Globus pallidus (tissue), 1 donor: Measurements from ENCODE around the gene RSAD1.

ENCODE experiments used
- DNase-seq: peaks from one replicate; pipeline ENCODE4 v3.0.0-alpha.2; 2015; ENCODE audit warnings: low spot score

Gene RSAD1

DNA sequence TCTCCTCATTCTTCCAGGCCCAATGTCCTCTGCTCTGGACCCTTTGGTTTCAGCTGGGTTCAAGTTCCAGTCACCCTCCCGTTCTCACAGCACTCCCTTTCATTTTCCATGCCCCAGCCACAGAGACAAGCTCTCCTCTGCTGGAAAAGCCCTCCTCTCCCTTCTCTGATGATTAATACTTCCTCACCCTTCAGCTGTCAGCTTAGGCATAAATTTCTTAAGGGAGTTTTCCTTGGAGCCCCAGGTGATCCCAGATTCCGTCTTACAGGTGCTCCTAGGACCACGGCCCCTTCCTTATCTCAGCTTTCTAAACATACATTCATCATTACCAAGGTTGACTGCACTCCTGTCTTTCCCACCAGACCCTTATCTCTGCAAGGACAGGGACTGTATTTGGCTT is 20.4 kb upstream of the RSAD1 start:
- DNase-seq = no peak

DNA sequence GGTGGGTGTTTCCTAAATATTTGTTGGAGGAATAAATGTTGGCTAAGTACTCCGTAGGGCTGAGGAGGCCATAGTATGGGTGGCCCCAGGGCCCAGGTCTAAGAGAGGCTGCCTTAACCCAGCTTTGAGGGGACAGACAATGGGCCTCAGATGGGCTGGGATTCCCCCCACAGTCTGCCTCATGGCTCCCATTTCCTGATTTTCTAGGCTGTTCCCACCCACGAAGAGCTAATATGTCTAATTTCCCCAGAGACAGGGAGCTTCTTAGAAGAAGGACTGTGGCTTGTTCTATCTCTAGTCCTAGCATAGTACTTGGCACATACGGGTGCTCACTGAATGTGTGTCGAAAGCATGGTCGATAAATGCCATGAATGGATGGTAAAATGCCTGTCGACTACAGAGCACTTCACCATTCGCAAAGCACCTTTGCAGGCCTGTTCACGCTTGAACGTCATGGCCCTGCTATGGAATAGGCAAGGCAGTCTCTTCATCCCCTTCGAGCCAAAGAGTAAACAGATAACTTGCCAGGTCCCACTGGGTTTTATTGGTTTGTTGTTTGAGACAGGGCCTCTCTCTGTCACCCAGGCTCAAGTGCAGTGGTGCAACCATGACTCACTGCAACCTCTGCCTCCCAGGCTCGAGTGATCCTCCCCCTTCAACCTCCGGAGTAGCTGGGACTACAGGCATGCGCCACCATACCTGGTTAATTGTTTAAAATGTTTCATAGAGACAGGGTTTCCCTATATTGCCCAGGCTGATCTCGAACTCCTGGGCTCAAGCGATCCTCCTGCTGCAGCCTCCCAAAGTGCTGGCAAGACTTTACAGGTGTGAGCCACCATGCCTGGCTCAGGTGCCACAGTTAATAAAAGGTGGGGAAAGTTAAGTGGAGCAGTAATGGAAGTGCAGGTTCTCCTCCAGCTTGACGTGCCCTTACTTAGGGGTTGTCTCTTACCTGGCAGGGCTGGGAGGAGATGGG is 19.7 kb upstream of the RSAD1 start:
- DNase-seq = no peak

DNA sequence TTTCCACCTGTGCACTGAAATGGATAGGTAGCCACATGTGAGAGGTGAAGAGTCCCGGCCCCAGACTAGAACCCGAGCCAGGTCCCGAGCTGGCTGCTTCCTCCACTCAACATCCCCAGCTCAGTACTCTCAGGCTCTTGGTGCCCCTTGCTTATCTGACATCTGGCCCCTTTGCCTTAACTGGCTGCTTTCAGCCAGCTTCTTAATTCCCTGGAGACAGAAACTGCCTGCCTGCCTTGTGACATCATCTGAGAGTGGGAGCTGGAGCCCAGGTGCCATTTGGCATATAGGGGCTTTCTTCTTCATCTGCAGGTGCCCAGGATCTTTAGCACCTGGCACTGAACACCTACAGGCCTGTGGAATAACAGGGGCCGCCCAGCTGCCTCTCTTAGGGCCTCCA is 18.9 kb upstream of the RSAD1 start:
- DNase-seq = no peak

DNA sequence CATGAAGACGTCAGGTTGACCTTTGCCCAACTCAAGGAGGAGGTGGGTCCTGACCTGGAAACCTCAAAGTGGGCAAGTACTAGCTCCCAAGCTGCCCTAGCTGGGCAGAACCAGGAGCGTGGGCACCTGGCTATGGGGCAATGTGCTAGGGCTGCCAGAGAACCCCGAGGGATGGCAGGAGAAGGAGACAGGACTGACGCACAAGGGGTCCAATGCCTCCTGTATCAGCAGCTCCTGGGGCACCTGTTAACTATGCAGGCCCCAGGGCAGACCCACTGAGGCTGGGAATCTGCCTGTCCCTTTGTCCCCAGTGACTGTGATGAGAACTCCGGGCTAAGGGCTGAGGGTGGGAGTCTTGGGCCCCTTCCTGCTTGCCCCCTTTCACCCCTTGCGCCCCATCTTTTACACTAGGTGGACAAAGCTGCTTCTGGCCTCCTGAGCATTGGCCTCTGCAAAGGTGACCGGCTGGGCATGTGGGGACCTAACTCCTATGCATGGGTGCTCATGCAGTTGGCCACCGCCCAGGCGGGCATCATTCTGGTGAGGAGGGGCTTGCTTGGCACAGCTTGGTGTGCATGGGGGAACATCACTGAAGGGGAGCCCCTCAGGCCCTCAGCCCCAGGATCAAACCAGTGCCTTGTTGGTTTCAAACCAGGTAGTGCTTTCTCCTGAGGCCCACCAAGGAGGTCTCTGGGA is 17.7 kb upstream of the RSAD1 start:
- no peak for DNase-seq

DNA sequence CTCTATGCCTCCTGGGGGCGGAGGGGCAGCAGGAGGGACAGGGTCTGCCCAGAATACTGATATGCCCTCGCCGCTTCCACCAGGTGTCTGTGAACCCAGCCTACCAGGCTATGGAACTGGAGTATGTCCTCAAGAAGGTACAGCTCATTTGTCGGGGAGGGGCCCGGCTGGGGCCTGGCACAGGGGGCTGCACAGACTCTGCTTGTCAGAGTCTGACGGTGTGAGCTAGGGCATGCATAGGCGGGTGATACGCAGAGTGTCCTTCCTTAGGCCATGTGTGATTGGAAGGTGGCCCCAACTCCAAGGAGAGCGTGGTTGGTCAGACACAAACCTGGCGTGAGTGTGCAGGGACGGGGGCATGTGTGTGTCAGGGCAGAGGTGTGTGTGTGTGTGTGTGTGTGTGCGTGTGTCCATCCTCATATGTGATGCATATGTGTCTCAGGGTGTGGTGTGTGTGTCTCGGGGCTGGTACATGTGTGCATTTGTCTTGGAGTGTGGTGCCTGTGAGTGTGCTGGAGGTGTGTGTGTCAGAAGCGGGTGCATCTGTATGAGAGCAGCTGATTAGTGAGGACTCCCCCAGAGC is 17.0 kb upstream of the RSAD1 start:
- no peak for DNase-seq

DNA sequence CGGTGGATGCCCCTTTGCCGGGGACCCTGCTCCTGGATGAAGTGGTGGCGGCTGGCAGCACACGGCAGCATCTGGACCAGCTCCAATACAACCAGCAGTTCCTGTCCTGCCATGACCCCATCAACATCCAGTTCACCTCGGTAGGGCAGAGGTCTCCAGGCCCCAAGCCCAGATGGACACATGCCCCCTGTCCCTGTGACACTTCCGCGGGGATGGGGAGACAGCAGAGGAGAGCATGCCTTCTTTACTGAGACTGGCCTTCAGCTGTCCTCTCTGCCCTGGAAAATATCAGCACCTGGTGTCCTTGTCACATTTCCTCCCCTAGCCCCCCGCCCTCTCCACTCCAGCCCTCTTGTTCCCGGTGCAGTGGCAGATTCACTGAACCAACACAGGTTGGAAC is 16.2 kb upstream of the RSAD1 start:
- no peak for DNase-seq

DNA sequence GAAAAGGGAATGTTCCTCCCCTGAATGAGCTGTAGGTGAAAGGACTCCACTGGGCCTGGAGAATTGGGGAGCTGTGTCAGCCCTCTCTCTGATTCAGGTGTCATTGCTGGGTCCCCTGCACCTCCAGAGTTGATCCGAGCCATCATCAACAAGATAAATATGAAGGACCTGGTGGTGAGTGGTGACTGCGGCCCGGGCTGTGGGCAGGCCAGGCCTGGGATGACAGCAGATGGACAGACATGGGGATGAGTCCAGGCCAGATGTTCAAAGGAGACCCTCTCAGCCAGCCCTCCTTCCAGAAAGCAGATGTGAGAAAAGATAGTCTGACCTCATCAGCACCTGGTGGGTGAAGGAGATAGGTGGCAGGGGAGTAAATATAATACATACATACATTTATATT is 14.5 kb upstream of the RSAD1 start:
- DNase-seq = no peak

DNA sequence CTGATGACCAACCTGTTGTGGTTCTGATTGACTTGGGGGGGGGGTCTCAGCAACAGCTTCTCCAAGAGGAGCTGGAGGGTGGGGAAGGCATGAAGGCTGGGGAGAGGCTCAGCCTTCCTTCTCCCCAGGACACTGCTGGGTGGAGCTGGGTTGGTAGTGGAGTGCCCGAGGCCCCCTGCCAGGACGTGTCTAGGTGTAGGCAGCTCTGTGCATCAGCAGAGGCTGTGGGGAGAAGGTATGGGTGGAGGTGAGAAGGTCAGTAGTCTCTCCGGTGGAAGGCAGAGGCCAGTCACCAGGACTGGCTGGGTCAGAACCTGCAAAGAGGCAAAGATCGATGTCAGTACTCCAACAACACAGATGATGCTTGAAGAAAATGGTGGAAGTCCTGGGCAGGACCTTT is 13.9 kb upstream of the RSAD1 start:
- no peak for DNase-seq

DNA sequence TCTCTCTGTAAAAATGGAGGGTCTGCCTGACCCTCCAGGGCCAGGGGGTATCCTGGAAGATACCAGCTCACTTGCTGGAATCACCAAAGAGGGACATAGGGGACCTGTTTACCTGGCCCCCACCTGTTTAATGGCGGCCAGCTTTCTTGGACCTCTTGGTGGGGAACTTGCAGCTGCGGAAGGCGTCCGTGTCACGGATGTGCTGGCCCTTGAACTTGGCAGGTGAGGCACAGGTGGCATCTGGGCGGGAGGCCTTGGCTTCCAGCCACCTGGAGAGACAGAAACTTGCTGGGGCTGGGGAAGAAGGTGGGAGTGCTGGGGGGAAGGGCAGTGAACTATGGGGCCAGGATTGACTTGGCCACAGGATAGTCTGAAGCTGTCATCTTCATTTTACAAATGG is 13.5 kb upstream of the RSAD1 start:
- DNase-seq = no peak

DNA sequence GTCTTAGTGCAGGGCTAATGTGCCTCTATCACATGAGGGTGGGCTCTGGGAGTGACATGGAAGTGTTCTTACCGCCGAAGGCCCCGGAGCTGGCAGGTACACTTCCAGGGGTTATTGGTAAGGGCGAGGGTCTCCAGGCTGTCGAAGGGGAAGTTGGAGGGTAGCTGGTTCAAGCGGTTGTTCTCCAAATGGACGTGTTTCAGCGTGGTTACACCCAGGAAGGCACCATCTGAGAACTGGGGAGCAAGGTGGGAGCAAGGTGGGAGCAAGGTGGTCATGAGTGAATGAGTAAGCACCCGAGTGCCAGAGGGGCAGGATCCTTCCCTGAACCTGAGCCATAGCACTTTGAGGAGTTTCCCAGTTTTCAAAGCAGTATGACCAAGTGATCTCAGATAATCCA is 13.0 kb upstream of the RSAD1 start:
- DNase-seq = no peak

DNA sequence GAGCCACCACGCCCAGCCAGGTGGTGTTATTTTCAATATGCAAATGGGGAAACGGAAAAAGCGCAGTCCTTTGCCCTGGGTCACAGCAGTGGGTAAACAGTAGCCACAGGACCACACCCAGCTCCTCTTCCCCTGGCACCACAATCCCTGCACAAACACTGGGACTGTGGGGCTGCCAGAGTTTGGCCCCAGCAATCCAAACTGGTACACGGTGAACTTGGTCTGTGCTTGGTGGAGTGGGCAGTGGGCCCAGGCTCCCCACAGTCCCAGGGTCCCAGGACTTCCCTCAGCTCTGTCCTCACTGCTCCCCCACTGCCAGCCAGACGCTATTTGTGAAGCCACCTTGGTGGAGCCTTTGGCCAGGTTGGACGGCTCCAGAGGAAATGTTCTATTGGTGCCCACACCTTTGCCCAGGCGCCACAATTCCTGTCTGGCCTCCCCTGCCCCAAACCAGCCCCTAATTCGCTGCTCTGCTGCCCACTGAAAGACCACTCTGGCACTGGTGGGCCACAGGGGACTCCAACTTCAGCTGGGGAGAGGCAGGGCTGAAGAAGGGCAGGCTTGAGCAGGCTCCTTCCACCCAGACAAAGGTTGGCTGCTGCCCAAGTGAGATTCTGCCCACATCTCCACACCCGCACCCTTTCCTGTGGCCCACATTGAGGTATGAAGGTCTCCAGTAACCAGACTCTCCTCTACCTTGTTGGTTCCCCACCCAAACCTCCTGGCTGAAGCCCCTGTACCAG is 12.1 kb upstream of the RSAD1 start:
- DNase-seq = no peak

DNA sequence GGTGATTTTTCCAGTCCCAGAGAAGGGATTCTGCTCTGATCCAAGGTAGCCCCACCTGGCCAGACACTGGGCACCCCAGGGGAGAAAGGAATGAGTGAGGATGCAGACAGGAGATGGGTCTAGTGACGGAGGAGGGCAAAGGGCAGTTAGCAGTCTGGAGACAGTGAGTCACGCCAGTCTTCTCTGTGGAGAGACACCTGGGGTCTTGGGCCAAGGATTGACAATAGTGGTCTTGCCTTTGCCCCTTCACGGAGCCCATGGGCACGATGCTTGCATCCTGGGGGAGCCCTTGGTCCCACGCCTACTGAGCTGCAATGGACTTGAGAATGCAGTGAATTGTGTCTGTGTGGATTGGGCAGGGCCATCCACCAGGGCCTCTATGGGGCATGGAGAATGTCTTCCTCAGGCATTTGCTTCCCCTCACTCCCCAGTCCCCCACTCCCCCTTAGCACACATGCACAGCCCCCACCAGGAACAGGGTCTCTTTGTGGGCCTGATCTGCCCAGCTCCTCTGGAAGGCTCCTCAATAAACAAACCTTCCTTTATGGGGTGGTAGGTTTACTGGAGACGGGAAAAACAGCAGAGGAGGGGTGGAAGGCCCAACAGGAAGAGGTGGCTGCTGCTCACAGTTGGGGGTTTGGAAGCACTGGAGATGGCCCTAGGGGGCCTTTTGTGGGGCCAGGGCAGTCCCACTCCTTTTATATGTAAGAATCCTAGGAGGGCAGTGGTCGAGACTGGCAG is 11.4 kb upstream of the RSAD1 start:
- DNase-seq = no peak

DNA sequence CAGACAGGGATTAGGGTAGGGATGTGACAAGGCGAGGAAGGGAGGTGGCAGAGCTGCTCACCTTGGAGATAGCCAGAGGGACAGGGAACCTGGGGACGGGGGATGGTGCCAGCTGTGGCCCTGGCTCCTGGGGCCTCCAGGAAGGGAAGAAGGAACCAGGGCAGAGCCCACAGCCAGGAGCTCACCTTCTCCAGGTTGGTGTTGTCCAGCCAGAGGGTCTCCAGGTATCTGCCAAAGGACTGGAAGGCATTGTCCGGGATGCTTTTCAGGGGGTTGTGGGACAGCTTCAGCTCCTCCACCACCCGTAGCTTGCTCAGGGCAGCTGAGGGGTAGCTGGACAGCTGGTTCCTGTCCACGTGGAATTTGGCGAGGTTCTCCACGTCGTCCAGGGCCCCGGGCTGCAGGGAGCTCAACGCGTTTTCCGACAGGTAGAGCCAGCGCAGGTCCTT is 10.8 kb upstream of the RSAD1 start:
- DNase-seq = no peak

DNA sequence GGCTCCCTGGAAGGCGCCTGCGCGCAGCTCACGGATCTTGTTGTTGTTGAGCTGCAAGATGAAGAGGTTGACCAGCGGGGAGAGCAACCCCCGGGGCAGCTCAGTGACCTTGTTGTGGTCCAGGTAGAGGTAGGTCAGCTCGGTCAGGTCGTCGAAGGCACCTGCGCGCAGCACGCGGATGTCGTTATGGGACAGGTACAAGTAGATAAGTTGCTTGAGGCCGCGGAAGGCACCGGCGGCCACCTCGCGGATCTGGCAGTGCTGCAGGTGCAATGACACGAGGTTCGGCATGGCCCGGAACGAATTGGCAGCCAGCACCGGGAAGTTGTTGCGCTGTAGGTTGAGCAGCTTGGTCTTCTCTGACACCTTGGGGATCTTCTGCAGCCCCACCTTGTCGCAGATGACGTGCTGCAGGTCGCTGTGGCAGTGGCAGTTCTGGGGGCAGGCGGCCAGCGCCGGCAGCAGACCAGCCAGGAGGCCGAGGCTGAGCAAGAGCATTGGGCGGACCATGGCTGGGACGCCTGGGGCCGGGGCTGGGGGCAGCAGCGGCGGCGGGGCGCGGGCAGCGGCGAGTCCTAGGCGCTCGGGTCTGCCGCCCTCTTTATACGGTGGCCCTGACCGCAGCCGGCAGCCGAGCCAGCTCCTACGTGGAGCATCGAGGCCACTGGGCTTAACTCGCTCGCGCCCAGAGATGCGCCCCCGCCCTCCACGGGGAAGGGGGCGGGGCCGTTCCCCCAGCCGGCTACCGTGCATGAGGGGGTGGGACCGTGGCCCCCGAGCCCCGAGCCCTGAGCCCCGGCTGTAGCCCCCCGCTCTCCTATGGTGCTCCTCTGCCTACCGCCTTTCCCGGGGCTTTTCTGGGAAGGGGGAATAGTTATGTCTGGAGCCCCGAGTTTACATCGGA is 10.1 kb upstream of the RSAD1 start, which contains the start of gene CHAD:
Gene CHAD, minus strand, starts transcription at position 577 of the 904 bp plus-strand sequence. Its CDS starts 67 bp downstream, at position 510.
- DNase-seq = no peak

DNA sequence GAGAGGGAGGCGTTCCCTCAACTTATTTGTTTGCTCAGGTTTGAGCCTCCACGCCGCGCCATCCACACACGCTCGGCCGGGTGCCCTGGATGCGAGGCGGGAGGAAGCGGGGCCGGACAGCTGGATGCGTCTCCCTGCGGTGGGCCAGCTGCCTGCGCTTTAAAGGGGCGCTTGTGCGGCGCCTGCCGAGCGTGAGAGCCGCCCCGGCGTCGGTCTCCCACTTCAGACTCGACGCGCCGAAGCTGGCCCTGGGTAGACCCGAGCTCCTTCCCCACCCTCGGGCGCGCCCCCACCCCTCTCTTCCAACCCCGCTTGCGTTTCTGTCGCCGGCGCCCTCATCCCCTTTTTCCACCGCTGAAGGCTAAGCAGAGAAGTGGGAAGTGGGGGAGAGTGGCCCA is 9.5 kb upstream of the RSAD1 start:
- DNase-seq = no peak

DNA sequence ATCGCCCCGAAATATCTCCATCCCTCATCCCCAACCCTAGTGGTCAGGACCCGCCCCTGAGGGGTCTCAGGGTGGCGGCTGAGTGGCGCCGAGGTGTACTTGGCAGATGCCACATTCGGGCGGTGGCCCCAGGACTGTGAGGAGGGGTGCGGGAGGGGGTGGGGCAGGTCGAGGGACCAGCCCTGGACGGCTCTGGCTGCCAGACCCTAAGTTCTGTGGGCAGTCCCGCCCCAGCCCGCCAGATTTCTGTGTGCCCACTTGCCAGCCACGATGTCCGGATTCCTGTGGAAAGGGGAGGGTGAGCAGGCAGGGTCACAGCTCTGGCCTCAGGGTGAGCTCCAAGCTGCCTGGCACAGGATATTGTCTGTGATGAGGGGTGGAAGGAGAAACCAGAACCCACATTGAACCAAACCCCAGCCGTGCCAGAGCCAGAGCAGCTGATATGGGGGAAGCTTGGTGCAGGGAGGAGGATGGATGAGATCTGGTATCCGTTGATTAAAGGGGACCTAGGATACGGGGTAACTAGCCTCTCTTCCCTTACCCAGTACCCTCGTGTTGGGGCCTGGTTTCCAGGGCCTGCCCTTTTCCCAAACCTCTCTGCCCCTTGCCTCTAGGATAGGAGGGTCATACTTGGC is 8.9 kb upstream of the RSAD1 start:
- no peak for DNase-seq

DNA sequence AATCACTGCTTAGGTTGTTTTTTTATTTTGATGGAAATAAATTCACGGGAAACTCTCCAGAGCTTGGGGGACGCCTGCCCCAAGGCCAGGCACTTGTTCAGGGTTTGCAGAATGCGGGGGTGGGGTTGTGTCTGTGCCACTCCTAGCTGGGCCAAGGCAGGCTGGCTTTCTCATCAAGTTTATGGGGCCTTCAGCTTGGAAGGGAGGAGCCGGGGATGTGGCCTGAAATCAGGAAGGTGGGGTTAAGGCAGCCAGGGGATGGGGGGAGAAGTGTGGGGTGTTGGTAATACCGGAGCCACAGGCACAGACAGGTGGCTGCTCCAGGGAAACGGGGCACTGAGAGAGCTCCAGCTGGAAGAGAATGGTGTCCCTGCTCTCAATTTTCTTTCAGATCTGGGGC is 8.2 kb upstream of the RSAD1 start:
- DNase-seq = no peak

DNA sequence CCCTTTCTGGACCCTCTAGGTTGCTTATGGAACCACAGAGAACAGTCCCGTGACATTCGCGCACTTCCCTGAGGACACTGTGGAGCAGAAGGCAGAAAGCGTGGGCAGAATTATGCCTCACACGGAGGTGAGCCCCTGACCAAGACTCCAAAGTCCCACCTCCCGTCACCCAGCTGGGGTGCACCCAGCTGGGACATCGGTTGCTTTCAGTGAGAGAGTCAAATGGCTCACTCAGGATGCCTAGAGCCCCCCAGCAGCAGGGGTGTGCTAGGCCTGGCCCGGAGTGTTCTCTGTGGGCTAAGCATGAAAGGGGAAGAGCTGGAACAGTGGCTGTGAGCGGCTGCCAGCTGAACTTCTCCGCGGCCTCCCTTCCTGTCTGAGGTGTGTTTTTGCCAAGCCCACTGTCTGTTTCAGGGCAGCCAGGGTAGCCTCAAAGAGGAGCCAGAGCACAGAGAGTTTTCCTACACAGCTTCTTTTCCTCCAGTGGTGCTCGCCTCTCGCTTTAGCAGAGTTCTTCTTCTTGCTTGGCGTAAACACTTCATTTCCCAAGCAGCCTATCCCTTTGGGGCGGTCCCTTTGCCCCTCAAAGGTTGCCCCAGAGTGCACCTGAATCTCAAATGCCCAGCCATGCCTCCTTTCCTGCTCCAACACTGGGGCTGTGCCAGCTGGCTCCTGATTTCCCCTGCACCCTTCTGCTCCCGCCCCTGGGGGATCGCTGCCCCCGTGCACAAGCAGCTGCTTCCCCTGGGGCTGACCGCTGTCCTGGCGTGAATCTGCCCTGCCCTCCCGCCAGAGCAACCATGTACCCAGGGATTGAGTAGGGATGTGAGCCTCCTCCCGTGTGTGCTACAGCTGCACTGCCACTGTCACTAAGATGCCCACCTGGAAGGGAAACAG is 7.4 kb upstream of the RSAD1 start:
- no peak for DNase-seq

DNA sequence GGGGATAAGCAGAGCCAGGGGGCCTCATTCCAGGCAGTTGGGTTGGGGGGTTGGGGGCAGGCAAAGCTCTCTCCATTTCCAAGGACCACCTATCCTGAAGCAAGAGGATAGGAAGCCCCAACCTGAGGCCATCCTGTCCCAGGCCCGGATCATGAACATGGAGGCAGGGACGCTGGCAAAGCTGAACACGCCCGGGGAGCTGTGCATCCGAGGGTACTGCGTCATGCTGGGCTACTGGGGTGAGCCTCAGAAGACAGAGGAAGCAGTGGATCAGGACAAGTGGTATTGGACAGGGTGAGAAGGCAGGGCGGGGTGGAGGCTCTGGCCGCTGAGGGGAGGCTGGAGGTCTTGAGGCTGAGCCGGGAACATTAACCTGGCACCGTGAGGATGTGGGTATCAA is 6.4 kb upstream of the RSAD1 start:
- DNase-seq = no peak
